ENCODE data around the gene PRKCQ. TPM values are rescaled to one million over a fixed set of nuclear protein-coding genes. Genes with fewer than 3 reads are reported as not detected.

Gene PRKCQ
- total and polyA plus RNA-seq, 2 of the 13 experiments (the other 11 are each of a cell fraction or from before 2014, with no cell fraction given) = 0.13 to 0.35 TPM

GRCh38 chr10:6516929-6517284, 63.2 kb downstream of the PRKCQ start:
- in situ Hi-C loops (cut with HindIII; ENCODE audit: extremely low pct_ligation_motif_present, low pct_unique_long_range_greater_than_20kb) (no loop called here), intact Hi-C loops (cut with micrococcal nuclease; ENCODE audit: unreplicated experiment) (no loop called here)
- Histone ChIP-seq H3K27ac (ENCODE audit: extremely low read length, insufficient read depth, low read length) (no peak overlapping the region), H4K20me1 (ENCODE audit: insufficient read depth, low read length) (no peaks in the 10 kb centered on the region), H3K9me3 (ENCODE audit: low read length) (no peaks in the 10 kb centered on the region), H3K4me3 (replicated peaks in 1 of 3; ENCODE audit: insufficient read depth in 1 of 3, low read depth in 2 of 3, low read length in 3 of 3) (no peak overlapping the region), H3K36me3 (replicated peaks in 1 of 2; ENCODE audit: control insufficient read depth in 1 of 2, insufficient read depth in 2 of 2, low read length in 2 of 2) (no peaks in the 10 kb centered on the region), H3K4me2 (ENCODE audit: low read depth, low read length) (no peak overlapping the region), H3K9ac (ENCODE audit: insufficient read depth, low read depth, low read length) (no peak overlapping the region), H3K79me2 (ENCODE audit: insufficient read depth, low read length) (no peaks in the 10 kb centered on the region), H2AFZ (ENCODE audit: low read length) (no peak overlapping the region), H3K27me3 (ENCODE audit: control insufficient read depth in 1 of 2, insufficient read depth in 2 of 2, low read length in 2 of 2) (peaks cover 0 to 18% of the 10 kb centered on the region in 2 experiments; a peak in 3 of 5 replicates), H3K4me1 (ENCODE audit: insufficient read depth, low read length) (no peaks in the 10 kb centered on the region)
- ATAC-seq (no peak), FAIRE-seq (no peak), DNase-seq (ENCODE audit: low spot score) (no peak)
- ChIA-PET POLR2A (no interaction called here), CTCF (ENCODE audit: low intra/inter-chr PET ratio, low total read pairs) (no interaction called here)
- no TSS peak for BruUV-seq (replicated peaks)
- 14% methylated on average over 5 of the region's 5 CpGs for WGBS (ENCODE audit: low lambda C conversion rate)
- no peak for TF ChIP-seq ZFP82 (CRISPR knock-in tag; IDR thresholded peaks at IDR 0.05; ENCODE audit: borderline replicate concordance)
- no peak for TF ChIP-seq MTA1 (CRISPR knock-in tag; IDR thresholded peaks at IDR 0.05; ENCODE audit: borderline replicate concordance)
- no peak for TF ChIP-seq FOXO1 (CRISPR knock-in tag; IDR thresholded peaks at IDR 0.05)
- no peak for TF ChIP-seq MAZ (IDR thresholded peaks at IDR 0.05; ENCODE audit: borderline replicate concordance, low read depth, low read length)
- no peak for TF ChIP-seq MAZ (CRISPR knock-in tag; IDR thresholded peaks at IDR 0.05; ENCODE audit: low read depth)
- no peak for TF ChIP-seq ZNF121 (CRISPR knock-in tag; IDR thresholded peaks at IDR 0.05)
- no peak for TF ChIP-seq ATF7-NPFF (CRISPR knock-in tag; IDR thresholded peaks at IDR 0.05; ENCODE audit: low read depth)
- TF ChIP-seq FIP1L1 (IDR thresholded peaks at IDR 0.05; ENCODE audit: borderline replicate concordance, insufficient read depth, low read depth, low read length) = no peak
- no peak for TF ChIP-seq NRL (CRISPR knock-in tag; IDR thresholded peaks at IDR 0.05; ENCODE audit: borderline replicate concordance)
- TF ChIP-seq MTERF4 (CRISPR knock-in tag; IDR thresholded peaks at IDR 0.05) = no peak
- TF ChIP-seq ZBTB42 (CRISPR knock-in tag; IDR thresholded peaks at IDR 0.05) = no peak
- TF ChIP-seq ZBTB40 (IDR thresholded peaks at IDR 0.05) = no peak
- TF ChIP-seq ZBTB40 (CRISPR knock-in tag; IDR thresholded peaks at IDR 0.05) = no peak
- no peak for TF ChIP-seq TOPORS (CRISPR knock-in tag; IDR thresholded peaks at IDR 0.05)
- no peak for TF ChIP-seq ZNF225 (CRISPR knock-in tag; IDR thresholded peaks at IDR 0.05)
- no peak for TF ChIP-seq KDM3A (CRISPR knock-in tag; IDR thresholded peaks at IDR 0.05; ENCODE audit: low read depth)
- no peak for TF ChIP-seq NAIF1 (CRISPR knock-in tag; IDR thresholded peaks at IDR 0.05; ENCODE audit: borderline replicate concordance)
- TF ChIP-seq SUZ12 (IDR thresholded peaks at IDR 0.05; ENCODE audit: low read depth, low read length) = no peak

All from HepG2 (cell line).